ENCODE measurements around the gene WSB2.

DNA sequence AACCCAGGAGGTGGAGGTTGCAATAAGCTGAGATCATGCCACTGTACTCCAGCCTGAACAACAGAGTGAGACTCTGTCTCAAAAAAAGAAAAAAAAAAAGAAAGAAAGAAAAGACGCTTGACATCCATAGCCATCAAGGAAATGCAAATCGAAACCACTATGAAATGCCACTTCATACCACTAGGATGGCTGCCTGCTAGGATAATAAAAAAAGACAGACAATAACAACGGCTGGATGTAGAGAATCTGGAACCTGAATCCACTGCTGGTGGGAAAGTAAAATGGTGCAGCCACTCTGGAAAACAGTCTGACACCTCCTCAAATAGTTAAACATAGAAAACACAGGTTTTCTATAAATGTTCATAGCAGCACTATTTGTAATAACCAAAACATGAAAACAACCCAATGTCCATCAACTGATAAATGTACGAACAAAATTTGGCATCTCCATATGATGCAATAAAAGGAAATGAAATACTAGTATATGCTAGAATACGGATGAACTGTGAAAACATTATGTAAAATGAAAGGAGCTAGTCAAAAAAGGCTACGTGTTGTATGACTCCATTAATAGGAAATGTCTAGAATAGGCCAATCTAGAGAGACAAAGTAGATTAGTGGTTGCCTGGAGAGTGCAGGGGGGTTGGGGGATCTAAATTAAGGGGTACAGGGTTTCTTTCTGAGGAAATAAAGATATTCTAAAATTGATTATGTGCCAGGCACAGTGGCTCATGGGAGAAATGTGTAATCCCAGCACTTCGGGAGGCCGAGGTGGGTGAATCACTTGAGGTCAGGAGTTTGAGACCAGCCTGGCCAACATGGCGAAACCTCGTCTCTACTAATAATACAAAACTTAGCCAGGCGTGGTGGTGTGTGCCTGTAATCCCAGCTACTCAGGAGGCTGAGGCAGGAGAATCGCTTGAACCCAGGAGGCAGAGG is 9.7 kb downstream of the WSB2 start:
- no peak for TF ChIP-seq TAF1 (IDR thresholded peaks at IDR 0.05; ENCODE audit: low read depth)
- TF ChIP-seq, protein P1, sequence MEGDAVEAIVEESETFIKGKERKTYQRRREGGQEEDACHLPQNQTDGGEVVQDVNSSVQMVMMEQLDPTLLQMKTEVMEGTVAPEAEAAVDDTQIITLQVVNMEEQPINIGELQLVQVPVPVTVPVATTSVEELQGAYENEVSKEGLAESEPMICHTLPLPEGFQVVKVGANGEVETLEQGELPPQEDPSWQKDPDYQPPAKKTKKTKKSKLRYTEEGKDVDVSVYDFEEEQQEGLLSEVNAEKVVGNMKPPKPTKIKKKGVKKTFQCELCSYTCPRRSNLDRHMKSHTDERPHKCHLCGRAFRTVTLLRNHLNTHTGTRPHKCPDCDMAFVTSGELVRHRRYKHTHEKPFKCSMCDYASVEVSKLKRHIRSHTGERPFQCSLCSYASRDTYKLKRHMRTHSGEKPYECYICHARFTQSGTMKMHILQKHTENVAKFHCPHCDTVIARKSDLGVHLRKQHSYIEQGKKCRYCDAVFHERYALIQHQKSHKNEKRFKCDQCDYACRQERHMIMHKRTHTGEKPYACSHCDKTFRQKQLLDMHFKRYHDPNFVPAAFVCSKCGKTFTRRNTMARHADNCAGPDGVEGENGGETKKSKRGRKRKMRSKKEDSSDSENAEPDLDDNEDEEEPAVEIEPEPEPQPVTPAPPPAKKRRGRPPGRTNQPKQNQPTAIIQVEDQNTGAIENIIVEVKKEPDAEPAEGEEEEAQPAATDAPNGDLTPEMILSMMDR (IDR thresholded peaks at IDR 0.05; ENCODE audit: poor library complexity, severe bottlenecking), result no peak
- no peak for TF ChIP-seq EP300 (conservative IDR thresholded peaks at IDR 0.05; ENCODE audit: poor library complexity, severe bottlenecking)
- no peak for TF ChIP-seq POLR2AphosphoS5 (IDR thresholded peaks at IDR 0.05)
- TF ChIP-seq SMC3 (conservative IDR thresholded peaks at IDR 0.05; ENCODE audit: poor library complexity), result no peak
- no peak for TF ChIP-seq RAD21 (conservative IDR thresholded peaks at IDR 0.05)
